Inflammatory macrophage treated with lipopolysaccharide for 4 hours (primary cell): ENCODE measurements around the gene FOXF1.

Source experiments
- DNase-seq: peaks from one replicate; pipeline ENCODE4 v3.0.0-alpha.2; 2020

FOXF1 gene

GRCh38 chr16:86558355-86559193 is 48.2 kb downstream of the FOXF1 start:
- DNase-seq: no peak

GRCh38 chr16:86559802-86560305 is 49.5 kb downstream of the FOXF1 start:
- DNase-seq: no peak

- no peak for DNase-seq
Measured at GRCh38 chr16:86562356-86562755, 52.0 kb downstream of the FOXF1 start.

- peak; percentile 80 for DNase-seq
Measured at GRCh38 chr16:86563469-86564345, 53.4 kb downstream of the FOXF1 start.
